ENCODE measurements around the gene TMEM37. TPM values are rescaled to one million over a fixed set of nuclear protein-coding genes. Genes with fewer than 3 reads are reported as not detected.

The TMEM37 gene
- total and polyA plus RNA-seq, 2 of the 13 experiments (the other 11 are each of a cell fraction or from before 2014, with no cell fraction given), result 37.7 to 115 TPM

GRCh38 chr2:119486196-119486827 is 54.7 kb downstream of the TMEM37 start:
- ATAC-seq, result no peak
- FAIRE-seq, result no peak
- H3K36me3 ChIP-seq (replicated peaks in 1 of 2; ENCODE audit: control insufficient read depth in 1 of 2, insufficient read depth in 2 of 2, low read length in 2 of 2), result no peaks in the 10 kb centered on the region
- H2AFZ ChIP-seq (ENCODE audit: low read length), result no peak overlapping the region
- H3K27ac ChIP-seq (ENCODE audit: extremely low read length, insufficient read depth, low read length), result no peak overlapping the region
- peak overlapping the region; percentile 69 for H3K4me2 ChIP-seq (ENCODE audit: low read depth, low read length)
- peaks cover 88% of the 10 kb centered on the region for H3K4me1 ChIP-seq (ENCODE audit: insufficient read depth, low read length)
- H4K20me1 ChIP-seq (ENCODE audit: insufficient read depth, low read length), result no peaks in the 10 kb centered on the region
- H3K27me3 ChIP-seq (ENCODE audit: control insufficient read depth in 1 of 2, insufficient read depth in 2 of 2, low read length in 2 of 2), result peaks cover 0 to 44% of the 10 kb centered on the region in 2 experiments; a peak in 3 of 5 replicates
- no peak overlapping the region for H3K4me3 ChIP-seq (replicated peaks in 1 of 3; ENCODE audit: insufficient read depth in 1 of 3, low read depth in 2 of 3, low read length in 3 of 3)
- TF ChIP-seq ZBTB39 (CRISPR knock-in tag; IDR thresholded peaks at IDR 0.05) (no peak), KLF15 (CRISPR knock-in tag; IDR thresholded peaks at IDR 0.05; ENCODE audit: borderline replicate concordance) (no peak), RELA (CRISPR knock-in tag; IDR thresholded peaks at IDR 0.05) (no peak), ZNF629 (CRISPR knock-in tag; conservative IDR thresholded peaks at IDR 0.05) (peak; percentile 77), FOSL2 (CRISPR knock-in tag; IDR thresholded peaks at IDR 0.05) (no peak), MYNN (CRISPR knock-in tag; IDR thresholded peaks at IDR 0.05; ENCODE audit: low read depth) (no peak), SSRP1 (CRISPR knock-in tag; IDR thresholded peaks at IDR 0.05) (no peak), MLX (CRISPR knock-in tag; IDR thresholded peaks at IDR 0.05) (no peak), HNRNPLL (IDR thresholded peaks at IDR 0.05; ENCODE audit: low read depth, low read length, poor library complexity, severe bottlenecking) (no peak), GFI1 (CRISPR knock-in tag; IDR thresholded peaks at IDR 0.05; ENCODE audit: borderline replicate concordance) (peak; percentile 83), ZNF251 (CRISPR knock-in tag; IDR thresholded peaks at IDR 0.05) (no peak), TCF7L2 (IDR thresholded peaks at IDR 0.05; ENCODE audit: low read depth, low read length) (no peak), TBX3 (IDR thresholded peaks at IDR 0.05; ENCODE audit: borderline replicate concordance) (no peak), KDM5B (CRISPR knock-in tag; IDR thresholded peaks at IDR 0.05; ENCODE audit: borderline replicate concordance) (peak; percentile 11; the same call in 1 of the 2 replicates), ZNF598 (CRISPR knock-in tag; IDR thresholded peaks at IDR 0.05; ENCODE audit: borderline replicate concordance) (0 out of 2 replicates have a peak, but pooled peaks have one; percentile 2), ZMYM3 (CRISPR knock-in tag; IDR thresholded peaks at IDR 0.05) (0 out of 2 replicates have a peak, but pooled peaks have one; percentile 43), MTERF4 (CRISPR knock-in tag; IDR thresholded peaks at IDR 0.05) (0 out of 2 replicates have a peak, but pooled peaks have one; percentile 48), MTA1 (CRISPR knock-in tag; IDR thresholded peaks at IDR 0.05; ENCODE audit: borderline replicate concordance) (no peak), SPEN (CRISPR knock-in tag; IDR thresholded peaks at IDR 0.05; ENCODE audit: low read depth) (no peak), GATAD2A (CRISPR knock-in tag; IDR thresholded peaks at IDR 0.05) (no peak), CHD2 (IDR thresholded peaks at IDR 0.05; ENCODE audit: low read depth, low read length) (no peak), ZSCAN21 (CRISPR knock-in tag; IDR thresholded peaks at IDR 0.05; ENCODE audit: borderline replicate concordance) (peak; percentile 79), ZNF350 (CRISPR knock-in tag; IDR thresholded peaks at IDR 0.05; ENCODE audit: borderline replicate concordance, low read depth) (0 out of 2 replicates have a peak, but pooled peaks have one; percentile 23)
- no peak overlapping the region for H3K9ac ChIP-seq (ENCODE audit: insufficient read depth, low read depth, low read length)
- no peak for DNase-seq (ENCODE audit: low spot score)
- H3K79me2 ChIP-seq (ENCODE audit: insufficient read depth, low read length), result no peaks in the 10 kb centered on the region
- POLR2A ChIA-PET, result interaction anchor here (2.0 kb wide), 1 partner anchor 120 kb away, joined by 7 read pairs; the partner anchor contains the start of genes C2orf76 and DBI
- no peaks in the 10 kb centered on the region for H3K9me3 ChIP-seq (ENCODE audit: low read length)
- WGBS (ENCODE audit: low lambda C conversion rate), result 21% methylated on average over 10 of the region's 10 CpGs
- BruUV-seq (replicated peaks), result no TSS peak
- intact Hi-C loops (cut with micrococcal nuclease; ENCODE audit: unreplicated experiment), result no loop called here
- CTCF ChIA-PET (ENCODE audit: low intra/inter-chr PET ratio, low total read pairs), result no interaction called here
- in situ Hi-C loops (cut with HindIII; ENCODE audit: extremely low pct_ligation_motif_present, low pct_unique_long_range_greater_than_20kb), result no loop called here

All from HepG2 (cell line).